ENCODE data around the gene UNC5B.

The UNC5B gene

DNA sequence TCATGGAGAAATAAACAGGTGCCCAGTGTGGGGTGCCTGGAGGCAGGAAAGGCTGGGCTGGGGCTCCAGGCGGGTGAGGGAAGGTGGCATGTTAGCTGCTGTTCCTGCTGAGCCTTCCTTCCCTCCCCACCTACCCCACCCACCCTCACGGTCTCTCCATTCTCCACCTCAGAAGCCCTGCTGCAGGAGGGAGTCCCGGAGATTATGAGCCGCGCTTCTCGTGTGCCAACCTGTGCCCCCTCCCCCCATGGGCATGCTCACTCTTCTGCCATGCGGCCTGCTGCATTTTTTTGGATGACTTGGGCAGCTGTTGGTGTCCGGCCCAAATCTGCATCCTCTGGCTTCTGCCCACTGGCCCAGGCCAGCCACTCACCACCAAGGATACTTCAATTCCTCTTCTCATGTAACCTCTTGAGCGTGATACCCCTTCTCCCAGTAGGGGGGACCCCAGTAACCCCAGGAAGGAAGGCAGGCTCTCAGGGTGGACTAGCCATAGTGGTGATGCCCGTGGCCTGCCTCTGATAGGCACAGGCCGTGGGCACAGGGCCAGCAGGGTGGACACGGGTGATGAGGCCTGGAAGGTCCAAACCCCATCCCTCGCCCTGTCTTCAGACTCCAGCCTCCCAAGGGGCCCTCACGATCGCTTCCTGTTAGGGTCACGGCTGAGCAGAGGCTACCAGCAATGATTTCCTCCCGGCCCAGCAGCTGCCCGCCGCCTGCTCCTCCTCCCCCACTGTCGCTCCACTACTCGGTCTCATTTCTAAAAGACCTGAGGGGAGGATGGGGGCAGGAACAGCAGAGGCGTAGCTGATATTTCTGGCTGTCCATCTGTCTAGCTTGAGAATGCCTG, 27.8 kb downstream of the UNC5B start:
- no peak for DNase-seq (ENCODE audit: low read depth)

DNA sequence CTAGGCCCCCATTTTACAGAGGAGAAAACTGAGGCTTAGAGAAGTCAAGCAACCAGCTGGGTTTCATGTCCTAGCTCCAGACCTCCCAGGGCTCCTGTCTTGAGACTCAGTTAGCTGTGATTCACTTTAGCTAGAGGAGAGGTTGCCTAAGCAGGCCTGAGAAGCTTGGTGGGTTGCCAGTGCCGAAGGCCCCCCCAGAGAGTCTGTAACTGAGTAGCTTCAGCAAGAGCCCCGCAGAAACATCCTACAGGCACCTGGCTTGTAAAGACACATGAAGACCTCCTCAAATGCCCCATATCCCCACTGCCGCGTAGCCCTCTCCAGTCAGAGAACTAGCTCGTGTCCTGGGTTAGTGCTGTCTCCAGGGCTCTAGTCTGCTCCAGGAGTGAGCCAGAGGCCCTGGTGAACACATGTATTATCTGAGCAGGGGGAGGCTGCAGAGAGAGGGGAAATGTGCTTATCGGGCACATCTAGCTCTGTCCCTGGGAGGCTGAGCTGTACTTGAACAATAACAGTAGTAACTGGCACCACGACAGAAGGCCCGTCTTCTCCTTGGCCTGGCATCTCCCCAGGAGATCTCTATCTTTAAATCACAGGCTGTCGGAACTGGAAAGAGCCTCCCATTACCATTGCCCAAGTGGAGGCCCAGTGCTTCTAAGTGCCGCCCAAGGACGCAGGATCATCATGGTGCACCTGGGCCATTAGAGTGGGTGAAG, 28.9 kb downstream of the UNC5B start:
- no peak for DNase-seq (ENCODE audit: low read depth)

DNA sequence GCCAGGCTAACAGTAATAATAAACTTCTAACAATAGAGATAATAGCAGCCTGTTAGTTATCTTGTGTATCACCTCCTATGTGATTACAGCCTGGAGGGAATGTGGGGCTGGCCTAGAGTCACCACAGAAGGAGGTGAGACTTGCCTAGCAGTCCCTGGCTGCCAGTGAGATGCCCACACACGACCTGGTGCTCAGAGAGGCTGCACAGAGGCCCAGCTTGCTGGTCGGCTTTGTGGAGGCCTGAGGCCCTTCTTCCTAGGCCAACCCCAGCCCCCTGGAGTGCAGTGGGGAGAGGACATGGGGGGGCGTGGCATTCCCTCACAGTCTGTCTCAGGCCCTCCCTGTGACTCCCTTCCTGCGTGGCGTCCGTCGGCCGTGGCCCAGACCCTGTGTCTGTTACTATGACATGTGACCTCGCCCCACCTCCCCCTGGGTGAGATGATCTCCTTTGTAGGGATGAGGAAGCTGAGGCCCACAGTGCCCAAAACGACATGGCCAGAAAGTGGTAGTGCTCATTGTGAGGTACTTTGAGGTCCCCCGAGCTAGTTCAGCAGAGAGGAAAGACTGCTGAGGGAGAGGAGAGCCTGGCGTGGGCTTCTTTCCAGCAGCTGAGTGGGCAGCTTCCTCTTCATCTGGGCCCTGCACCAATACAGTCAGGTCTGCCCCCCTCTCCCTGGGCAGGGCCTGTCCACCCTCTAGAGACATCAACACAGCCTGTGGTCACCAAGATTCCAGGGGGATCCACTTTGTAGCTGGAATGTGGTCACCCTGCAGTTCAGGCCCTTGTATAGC, 29.7 kb downstream of the UNC5B start:
- DNase-seq (ENCODE audit: low read depth), result no peak

DNA sequence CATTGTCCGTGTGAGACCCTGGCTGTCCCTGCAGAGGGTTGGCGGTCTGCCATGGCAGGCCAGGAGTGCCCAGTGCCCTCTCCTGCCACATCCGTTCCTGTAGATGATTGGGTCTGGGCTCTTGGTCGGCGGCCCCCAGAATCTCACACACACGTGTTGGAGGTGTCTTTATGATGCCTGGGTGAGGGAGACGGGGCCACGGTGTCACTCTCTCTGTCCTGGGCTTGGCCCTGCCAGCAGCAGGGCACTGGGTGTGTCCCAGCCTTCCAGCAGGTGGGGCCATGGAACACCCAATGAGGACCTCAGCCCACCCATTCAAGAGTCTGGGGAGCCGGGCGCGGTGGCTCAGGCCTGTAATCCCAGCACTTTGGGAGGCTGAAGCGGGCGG, 30.2 kb downstream of the UNC5B start:
- DNase-seq (ENCODE audit: low read depth), result no peak

DNA sequence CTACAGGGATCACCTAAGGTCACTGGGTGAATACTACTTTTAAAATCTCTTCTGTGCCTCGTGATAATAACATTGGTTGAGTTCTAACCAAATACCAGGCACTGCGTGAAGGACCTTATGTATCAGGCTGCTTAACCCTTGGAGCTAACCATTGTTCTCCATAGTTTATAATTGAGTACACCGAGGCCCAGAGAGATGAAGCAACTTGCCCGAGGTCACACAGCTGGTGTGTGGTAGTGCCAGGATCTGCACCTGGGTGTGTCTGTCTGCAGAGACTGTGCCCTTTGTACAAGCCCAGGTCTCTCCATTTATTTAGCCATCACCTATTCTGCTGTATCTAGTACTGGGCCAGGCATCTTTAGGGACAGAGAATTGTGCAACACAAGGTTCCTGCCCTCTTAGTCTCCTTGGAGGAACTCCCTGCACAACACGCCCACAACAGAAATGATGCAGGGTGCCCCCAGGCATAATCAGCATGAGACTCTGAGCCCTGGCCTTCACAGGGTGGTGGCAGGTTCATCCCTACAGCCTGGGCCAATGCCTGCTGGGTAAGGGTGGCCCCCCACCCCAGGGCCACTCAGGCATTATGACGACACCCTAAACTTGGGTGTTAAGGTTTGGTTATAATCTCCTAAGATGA, 31.5 kb downstream of the UNC5B start:
- no peak for DNase-seq (ENCODE audit: low read depth)

- no peak for DNase-seq (ENCODE audit: low read depth)
These were observed 32.4 kb downstream of the UNC5B start for GRCh38 chr10:71244431-71245419.

GRCh38 chr10:71245420-71246325, 33.3 kb downstream of the UNC5B start:
- DNase-seq (ENCODE audit: low read depth), result no peak

- no peak for DNase-seq (ENCODE audit: low read depth)
These were observed 34.4 kb downstream of the UNC5B start for GRCh38 chr10:71246591-71247413.

DNA sequence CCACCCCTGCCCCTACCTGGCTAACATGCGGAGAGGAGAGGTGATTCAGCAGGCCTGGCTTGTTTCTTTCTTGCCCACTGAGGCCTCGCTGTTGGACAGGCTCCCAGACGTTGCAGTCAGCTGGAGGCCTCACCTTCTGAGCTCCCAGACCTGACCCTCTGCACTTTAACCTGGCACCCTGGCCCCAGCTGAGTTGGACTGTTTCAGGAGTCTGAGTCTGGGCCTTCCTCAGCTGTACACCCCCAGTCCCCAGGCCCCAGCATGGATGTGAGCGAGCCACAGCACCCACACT, 35.0 kb downstream of the UNC5B start:
- DNase-seq (ENCODE audit: low read depth), result no peak

DNA sequence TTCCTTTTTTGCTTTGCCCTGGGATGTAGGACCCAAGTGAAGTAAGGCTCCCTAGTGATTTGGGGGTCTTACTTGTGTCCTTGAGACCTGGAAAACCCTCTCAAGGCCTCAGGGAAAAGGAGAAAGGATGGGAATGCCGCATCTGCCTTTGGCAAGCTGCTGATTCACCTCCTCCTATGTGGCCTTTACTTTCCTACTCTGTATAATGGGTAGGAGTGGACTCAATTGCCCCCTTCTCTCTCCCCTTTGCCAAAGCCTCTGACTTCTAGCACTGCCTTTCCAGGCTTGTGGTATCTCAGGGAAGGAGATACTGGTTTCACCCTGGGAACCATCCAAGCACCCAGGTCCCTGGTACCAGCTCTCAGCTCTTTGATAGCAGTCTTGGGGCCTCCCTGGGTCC, 35.4 kb downstream of the UNC5B start:
- DNase-seq (ENCODE audit: low read depth), result no peak

- no peak for DNase-seq (ENCODE audit: low read depth)
These were observed 35.8 kb downstream of the UNC5B start for GRCh38 chr10:71248210-71248609.

- no peak for DNase-seq (ENCODE audit: low read depth)
These were observed 37.6 kb downstream of the UNC5B start for GRCh38 chr10:71249996-71250395.

GRCh38 chr10:71250405-71250804, 38.0 kb downstream of the UNC5B start:
- no peak for DNase-seq (ENCODE audit: low read depth)

DNA sequence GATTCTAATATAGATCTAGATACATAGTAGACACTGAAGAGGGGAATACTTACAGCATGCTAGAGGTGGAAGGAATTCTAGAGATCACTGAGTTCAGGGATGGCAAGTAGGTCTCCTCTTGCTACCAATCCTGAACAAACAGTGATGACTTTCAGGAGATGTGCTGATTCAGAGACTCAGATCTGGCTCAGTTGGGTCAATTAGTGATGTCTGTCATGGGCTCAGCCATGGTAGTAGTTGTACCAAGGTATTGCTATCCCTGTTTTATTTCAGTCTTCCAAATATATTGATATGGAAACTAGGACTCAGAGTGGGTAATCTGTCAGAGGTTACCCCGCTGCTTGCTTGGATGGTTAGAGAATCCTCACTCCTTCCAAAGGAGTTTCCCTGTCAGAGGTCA, 38.5 kb downstream of the UNC5B start:
- DNase-seq (ENCODE audit: low read depth), result no peak

DNA sequence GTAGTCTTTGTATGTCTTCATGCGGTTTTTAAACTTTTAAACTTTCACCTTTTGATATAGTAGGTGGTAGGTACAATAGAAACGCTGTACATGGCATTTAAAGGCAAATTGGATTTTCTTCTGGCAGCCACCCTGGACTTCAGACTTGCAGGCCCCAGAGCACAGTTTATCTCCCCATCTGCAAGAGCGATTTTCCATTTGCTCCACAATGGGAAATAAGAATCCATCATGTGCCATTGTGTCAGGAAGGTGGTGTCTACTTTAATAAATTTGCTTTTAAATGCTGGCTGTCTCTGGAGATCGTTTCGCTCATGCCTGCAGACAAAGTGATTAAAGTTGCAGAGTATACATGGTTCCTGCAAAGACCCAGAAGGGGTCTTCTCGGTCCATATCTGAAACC, 38.9 kb downstream of the UNC5B start:
- no peak for DNase-seq (ENCODE audit: low read depth)

GRCh38 chr10:71252220-71252619, 39.9 kb downstream of the UNC5B start:
- no peak for DNase-seq (ENCODE audit: low read depth)

GRCh38 chr10:71253981-71254818, 41.8 kb downstream of the UNC5B start:
- DNase-seq (ENCODE audit: low read depth), result no peak

- no peak for DNase-seq (ENCODE audit: low read depth)
These were observed 42.6 kb downstream of the UNC5B start for GRCh38 chr10:71254834-71255549.

Measured in CMK (cell line).